GM19328 (cell line): ENCODE results near the gene NBEA.
"Not testable (repeated sequence)": the region's sequence is repeated elsewhere in the genome, so short reads cannot be mapped to it uniquely, and the experiment has no call there.

Source experiments
- ATAC-seq: cut with Tn5 transposase; IDR thresholded peaks from one replicate; pipeline ENCODE4 v1.9.1; 2021; ENCODE audit warnings: mild to moderate bottlenecking, moderate library complexity; ENCODE audit not compliant: unreplicated experiment

The NBEA gene

GRCh38 chr13:35378939-35379338, 436.9 kb downstream of the NBEA start:
- ATAC-seq: no peak

- no peak for ATAC-seq
These were observed 437.6 kb downstream of the NBEA start for GRCh38 chr13:35379663-35380062.

GRCh38 chr13:35387682-35388250, 445.7 kb downstream of the NBEA start:
- no peak for ATAC-seq

- no peak for ATAC-seq
These were observed 446.6 kb downstream of the NBEA start for GRCh38 chr13:35388441-35389355.

- ATAC-seq: no peak
These were observed 447.5 kb downstream of the NBEA start for GRCh38 chr13:35389535-35389934.

- no peak for ATAC-seq
These were observed 450.7 kb downstream of the NBEA start for GRCh38 chr13:35392768-35393167.

GRCh38 chr13:35393886-35394285, 451.8 kb downstream of the NBEA start:
- no peak for ATAC-seq

GRCh38 chr13:35408285-35408684, 466.2 kb downstream of the NBEA start:
- ATAC-seq: not testable (repeated sequence)

- no peak for ATAC-seq
These were observed 469.1 kb downstream of the NBEA start for GRCh38 chr13:35411059-35411744.

- no peak for ATAC-seq
These were observed 506.4 kb downstream of the NBEA start for GRCh38 chr13:35448465-35448864.

- no peak for ATAC-seq
These were observed 507.8 kb downstream of the NBEA start for GRCh38 chr13:35449821-35450220.

- ATAC-seq: no peak
These were observed 513.0 kb downstream of the NBEA start for GRCh38 chr13:35455022-35455421.

- ATAC-seq: no peak
These were observed 515.2 kb downstream of the NBEA start for GRCh38 chr13:35457258-35457657.

- ATAC-seq: no peak
These were observed 518.0 kb downstream of the NBEA start for GRCh38 chr13:35460061-35460460.

GRCh38 chr13:35465371-35465770, 523.3 kb downstream of the NBEA start:
- ATAC-seq: no peak

GRCh38 chr13:35468195-35468594, 526.1 kb downstream of the NBEA start:
- ATAC-seq: no peak

- no peak for ATAC-seq
These were observed 527.9 kb downstream of the NBEA start for GRCh38 chr13:35469806-35470525.

- ATAC-seq: no peak
These were observed 528.9 kb downstream of the NBEA start for GRCh38 chr13:35470671-35471661.

GRCh38 chr13:35471706-35472322, 529.7 kb downstream of the NBEA start:
- no peak for ATAC-seq
